Head of caudate nucleus (tissue), 42 donors: ENCODE data around the gene MTSS2.

Experiments used
- DNase-seq, 42 donors: peaks; one replicate each; pipeline versions ENCODE4 v3.0.0 to v3.0.0-alpha.2; 2020 to 2021; ENCODE audit warnings: mixed read lengths in 7 of 42
- intact Hi-C: fragments of 100-400 bp; cut with DNase I; formaldehyde crosslinking; loops from one replicate; pipeline ENCODE4 v1.15.0; 2022

MTSS2 gene

DNA sequence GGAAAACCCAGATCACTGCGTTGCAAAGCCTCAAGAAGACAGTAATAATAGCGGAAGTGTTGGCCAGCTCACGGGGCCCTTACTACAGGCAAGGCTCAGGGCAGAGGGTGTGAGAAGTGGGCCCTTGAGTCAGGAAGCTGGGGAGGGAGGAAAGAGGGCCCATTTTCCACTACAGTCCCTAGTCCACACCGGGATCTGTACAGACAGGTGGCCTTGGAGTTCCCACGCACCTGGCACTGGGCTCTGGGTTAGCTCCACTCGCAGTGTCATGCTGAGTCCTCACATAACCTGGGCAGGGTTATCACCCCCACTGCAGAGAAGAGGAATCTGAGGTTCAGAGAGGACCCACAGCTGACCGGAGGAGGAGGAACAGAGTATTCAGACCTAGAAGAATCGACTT, 16.8 kb upstream of the MTSS2 start:
- intact Hi-C loops = no loop called here
- DNase-seq = no peak

DNA sequence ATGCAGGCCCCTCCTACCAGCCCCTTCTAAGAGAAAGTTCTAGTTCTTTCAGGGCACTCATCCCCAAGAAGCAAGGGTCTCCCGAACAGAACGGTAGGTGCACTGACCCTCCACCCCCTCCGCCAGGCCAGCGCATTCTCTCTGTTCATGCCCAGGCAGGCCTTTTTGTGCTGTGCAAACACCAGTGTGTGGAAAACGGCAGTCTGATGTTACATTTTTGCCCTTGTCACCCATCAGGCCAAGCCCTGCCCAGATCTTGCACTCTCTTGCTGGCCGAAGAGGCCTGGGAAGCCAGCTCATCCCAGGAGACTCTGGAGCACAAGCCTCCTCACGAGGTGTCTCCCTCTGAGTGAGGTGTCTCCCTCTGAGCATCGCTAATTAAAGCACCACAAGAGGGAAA, 16.1 kb upstream of the MTSS2 start:
- intact Hi-C loops = no loop called here
- no peak for DNase-seq

DNA sequence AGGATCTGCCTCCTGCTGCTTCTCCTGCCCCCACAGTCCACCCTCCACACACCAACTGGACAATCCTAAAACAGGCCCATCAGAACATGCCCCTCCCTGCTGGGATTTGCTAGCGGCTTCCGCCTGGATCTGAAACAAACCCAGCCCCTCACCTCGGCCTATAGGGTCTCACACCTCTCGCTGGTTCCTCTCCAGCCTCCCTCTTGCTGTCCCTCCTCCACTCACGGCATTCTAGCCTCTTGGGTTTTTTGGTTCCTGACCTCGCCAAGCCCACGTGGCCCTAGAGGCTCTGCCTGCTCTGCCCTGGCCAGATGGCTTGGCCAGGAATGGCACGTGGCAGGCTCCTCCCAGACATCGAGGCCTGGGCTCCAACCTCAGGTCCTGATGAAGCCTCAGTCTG, 15.7 kb upstream of the MTSS2 start:
- no peak for DNase-seq
- intact Hi-C loops = no loop called here

DNA sequence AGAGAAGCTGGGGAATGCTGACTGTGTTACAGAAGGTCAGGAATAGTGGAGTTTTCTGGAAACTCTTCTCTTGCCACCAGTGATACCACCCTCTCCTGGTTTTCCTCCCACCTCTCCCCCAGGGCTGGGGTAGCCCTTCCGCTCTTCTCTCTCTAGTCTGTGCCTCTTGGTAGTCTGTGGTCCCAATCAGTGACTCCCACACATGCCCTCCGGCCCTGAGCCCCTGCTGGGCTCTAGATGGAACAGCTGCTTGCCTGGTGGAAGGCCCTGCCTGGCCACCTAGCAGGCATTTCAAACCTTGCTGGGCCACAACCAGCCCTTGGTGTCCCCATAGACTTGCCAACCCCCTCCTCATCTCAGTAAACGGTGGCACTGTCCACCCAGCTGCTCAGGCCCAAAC, 15.2 kb upstream of the MTSS2 start:
- intact Hi-C loops = no loop called here
- no peak for DNase-seq

DNA sequence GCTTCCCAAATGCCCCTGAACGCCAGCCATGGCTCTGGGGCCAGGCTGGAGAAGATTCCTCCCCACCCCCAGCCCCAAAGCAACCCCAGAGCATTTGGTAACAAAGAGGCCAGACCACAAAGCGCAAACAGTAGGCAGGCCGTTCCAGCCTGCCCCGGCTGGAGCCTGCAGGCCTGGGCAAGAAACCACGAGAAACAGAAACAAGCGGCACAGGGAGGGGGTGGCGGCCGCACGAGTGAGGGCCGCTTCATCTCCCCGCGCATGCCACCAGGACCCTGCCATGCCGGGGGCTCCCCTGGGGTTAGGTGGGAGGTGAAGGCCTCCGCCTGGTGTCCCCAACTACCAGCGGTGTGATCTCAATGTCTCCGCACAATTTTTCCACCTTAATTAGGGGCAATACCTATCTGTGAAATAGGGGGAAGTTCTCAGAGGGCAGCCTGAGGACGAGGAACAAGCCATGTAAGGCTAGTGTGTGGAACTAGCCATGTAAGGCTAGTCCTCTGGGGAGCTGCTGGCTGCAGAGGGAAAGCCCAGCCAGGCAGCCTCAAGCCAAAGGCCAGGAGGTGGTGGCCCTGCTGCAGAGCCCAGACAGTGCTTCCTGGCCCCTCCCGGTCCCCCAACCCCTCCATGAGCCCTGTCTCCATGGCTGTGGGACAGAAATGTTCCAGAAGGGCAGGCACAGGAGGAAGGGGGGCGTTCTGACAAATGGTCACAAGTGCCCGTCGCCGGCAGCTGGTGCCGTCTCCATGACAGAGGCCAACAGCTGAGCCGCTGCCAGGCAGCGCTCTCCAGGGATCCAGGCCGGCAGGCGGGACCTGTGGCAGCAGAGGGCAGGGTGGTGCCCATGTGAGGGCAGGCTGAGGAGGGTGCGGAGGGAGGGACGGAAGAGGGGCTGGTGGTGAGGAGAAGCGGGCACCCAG, 14.5 kb upstream of the MTSS2 start:
- intact Hi-C loops = no loop called here
- DNase-seq = peak; percentile 67 to 94 (median 83)

DNA sequence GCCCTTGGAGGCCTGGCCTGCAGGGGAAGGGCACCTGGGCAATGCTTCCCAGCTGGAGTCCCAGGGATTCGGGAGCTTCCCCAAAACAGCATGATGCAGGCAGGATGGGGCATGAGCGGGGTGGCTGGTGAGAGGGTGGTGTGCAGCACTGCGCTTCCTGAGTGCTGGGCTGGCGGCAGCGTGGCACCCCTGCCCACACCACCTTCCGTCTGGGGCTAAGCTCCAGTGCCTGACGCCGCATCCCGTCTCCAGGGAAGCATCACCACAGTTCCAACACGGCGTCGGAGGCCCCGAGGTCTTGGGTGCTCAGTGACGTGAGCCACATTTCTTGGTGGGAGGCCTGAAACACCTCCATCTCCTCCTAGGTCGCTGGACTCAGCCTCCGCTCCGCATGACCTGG, 13.8 kb upstream of the MTSS2 start:
- intact Hi-C loops = no loop called here

DNA sequence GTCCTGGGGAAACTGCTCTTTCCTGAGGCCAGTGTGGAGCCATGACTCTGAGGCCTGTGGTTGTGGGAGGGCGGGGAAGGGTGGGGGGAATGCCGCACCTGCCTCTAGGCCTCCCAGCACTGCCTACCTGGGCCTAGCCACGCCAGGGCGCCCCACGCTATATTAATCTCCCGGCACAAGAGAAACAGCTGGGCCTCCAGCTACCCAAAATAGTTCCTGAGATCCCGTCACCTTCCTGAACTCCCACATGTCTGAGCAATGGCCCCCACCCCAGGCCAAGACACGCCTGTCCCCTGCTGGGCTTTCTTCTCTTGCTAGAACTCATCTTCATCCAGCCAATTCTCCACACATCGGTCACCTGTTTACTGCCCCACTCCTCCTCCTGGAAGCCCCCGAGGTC, 13.0 kb upstream of the MTSS2 start:
- no peak for DNase-seq
- intact Hi-C loops = no loop called here

More for the DNA sequence above, 13.8 kb upstream of the MTSS2 start:
- DNase-seq = no peak

DNA sequence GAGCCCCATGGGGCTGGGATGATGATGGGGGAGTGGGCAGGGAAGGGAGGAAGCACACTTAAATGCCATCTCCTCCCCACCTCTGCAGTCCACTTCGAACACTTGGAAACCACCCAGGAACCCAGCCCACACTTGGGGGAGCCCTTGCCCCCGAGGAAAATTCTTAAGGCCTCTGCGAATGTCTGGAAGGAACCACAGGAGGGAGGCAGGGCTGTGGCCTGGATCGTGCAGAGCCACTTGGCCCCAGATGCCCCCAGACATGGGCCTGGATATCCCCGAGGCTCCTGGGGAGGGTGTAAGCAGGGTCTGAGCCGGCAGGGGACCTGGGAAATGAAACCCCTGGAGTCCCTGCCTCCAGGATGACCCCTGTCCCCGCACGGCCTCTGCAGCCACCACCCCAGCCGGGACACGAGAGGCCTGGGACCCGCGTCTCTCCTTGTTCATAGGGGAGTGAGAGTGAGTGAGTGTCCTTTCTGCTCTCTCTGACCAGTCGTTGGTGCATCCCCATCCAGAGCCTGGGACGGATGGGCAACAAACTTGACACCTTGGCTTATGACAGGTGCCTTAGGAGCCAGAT, 11.8 kb upstream of the MTSS2 start:
- DNase-seq = no peak
- intact Hi-C loops = no loop called here

DNA sequence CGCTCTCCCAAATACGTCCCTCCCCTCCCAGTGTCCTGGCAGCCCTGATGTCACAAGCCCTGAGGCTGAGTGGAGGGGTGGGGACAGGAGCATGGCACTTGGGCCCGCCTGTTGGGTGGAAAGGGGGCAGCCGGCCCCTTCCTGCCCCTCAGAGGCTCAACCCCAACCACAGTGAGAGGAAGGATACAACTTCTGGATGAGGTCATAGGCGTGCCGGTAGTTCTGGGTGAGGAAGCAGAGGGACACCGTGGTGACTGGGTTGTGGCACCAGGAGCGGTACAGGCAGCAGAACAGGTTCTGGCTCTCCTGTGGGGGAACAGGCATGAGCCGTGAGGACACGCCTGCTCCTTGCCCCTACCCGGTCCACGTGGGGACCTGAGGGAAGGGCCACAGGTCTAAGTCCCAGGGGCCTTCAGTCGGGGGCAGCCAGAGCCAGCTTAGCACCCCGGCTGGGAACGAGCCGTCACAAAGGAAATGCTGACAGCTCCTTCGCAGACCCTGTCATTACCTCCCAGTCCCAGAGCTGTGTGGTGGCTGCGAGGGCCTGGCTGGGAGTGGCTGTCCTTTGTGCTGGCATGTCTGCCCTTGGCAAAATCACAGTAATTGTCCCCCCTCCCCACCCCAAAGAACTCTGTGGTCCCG, 11.2 kb upstream of the MTSS2 start:
- DNase-seq = no peak
- intact Hi-C loops = no loop called here

DNA sequence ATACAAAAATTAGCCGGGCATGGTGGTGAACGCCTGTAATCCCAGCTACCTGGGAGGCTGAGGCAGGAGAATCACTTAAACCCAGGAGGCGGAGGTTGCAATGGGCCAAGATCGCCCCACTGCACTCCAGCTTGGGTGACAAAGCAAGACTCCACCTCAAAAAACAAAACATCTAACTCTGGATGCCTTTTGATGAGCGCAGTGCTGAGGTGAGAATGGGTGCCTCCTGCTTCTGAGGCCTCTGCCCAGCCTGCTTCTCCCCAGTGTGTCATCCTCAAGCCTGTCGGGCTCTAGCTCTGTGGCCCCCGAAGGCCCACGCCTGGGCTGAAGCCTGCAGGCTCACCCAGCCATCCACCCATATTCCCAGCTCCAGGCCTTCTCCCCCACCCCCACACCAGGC, 10.5 kb upstream of the MTSS2 start:
- intact Hi-C loops = no loop called here
- DNase-seq = no peak

DNA sequence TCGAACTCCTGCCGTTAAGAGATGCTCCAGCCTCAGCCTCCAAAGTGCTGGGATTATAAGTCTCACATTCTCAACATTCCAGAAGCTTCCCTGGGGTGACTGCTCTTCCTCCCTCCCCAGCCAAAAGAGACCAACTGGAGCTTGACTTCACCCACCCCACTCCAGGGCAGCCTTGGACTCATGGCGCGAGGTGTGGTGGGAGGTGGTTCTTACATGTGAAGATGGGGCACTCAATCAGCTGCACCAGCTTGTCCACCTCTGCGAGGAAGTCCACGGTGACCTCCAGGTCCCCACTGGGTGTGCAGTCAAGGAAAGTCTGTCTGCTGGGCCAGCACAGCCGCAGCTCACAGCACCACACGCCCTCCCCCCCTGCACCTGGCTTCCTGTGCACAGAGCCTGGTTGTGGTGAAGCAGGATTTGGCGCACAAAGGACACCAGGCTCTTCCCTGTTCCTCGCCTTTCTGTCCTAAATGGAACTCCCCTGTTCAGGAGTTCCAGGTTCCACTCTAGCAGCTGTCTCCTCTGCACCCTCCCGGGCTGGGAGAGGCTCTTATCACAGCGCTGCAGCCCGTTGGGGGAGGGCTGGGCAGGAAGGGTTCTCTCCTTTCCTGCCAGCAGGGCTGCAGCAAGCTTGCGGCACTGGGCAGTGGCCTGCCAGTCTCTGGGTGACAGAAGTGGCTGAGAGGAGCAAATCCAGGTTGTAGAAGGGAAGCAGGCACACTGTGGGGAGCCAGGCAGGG, 9.6 kb upstream of the MTSS2 start:
- DNase-seq = no peak
- intact Hi-C loops = no loop called here

DNA sequence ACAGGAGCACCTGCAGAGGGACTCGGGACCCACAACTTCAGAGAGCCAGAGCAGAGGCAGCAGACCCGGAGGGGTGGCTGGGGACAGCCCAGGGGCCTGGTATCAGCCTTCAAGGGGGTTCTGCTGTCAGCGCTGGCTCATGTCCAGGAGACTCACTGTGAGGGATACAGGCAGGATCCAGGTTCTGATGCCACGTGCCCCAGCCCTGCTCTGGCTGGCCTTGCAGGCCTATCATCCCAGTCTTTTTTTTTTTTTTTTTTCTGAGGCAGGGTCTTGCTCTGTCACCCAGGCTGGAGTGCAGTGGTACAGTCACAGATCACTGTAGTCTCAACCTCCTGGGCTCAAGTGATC, 9.0 kb upstream of the MTSS2 start:
- DNase-seq = no peak

DNA sequence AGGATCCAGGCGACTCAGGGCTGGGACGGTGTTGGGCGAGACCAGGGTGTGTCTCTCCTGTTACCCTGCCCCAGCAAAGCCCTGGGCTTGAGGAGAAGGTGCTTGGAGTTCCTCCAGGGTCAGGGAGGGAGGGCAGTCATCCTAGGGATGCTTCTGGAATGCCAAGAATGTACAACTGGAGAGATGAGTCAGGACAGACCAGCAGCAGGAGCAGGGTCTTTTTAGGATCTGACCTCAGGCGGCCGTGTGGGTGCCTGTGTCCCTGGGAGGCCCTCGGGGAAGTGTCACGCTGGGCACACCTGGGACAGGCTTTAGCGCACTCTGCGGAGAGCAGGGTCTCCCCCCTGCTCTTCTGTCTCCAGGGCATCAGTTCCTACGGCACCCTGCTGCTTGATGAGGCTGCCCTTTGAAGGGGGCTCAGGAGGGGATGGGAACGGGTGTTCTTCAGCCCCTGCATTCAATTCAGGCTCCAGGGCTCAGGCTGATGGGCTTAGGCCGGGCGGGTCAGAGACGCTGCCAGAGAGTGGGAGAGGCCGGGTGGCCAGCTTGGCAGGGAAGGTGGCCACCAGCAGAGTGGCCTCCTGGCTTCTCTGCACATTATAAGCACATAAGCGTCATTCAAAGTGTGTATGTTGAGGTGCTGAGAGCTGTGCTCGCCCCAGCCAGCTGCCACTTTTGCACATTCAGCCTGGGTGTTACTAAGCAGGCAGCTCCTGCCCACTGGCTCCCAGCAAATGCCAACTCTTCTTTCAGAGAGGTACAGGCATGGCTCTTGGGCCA, 8.4 kb upstream of the MTSS2 start:
- intact Hi-C loops = no loop called here
- DNase-seq = no peak

More for the DNA sequence above, 9.0 kb upstream of the MTSS2 start:
- intact Hi-C loops = no loop called here

DNA sequence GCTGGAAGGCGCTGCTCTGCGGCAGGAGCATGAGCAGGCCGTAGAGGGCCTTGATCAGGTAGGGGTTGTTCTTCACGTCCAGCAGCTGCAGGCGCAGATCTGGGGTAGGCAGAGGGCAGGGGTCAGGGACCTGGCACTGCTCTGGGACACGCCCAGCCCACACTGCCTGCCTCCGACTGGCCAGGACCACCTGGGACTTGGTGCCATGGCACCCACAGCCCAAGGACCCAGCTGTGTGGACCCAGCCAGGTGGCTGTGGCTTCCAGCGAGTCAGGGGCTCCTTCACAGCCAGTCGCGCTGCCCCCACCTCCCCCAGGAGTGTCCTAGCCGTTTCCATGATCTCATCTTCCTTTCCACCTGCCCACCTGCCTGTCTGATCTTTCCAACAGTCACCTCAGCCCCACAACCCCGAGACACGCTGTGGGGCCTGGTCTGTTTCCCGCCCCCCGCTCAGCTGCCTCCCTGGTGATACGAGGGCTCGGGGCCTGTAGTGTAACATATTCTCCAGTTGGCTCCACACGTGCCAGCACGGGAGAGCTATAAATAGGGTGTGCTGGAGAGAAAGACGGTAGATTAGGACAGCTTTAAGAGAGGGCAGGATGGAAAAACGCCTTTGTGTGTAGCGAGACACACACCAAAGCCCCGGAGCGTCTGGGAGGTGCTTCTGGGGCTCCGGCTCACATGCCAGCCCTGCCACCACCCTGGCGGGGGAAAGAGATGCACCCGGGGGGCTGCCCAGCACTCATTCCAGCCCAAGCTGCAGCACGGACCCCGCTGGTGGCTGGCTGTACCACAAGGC, 7.2 kb upstream of the MTSS2 start:
- intact Hi-C loops = no loop called here
- DNase-seq = no peak

DNA sequence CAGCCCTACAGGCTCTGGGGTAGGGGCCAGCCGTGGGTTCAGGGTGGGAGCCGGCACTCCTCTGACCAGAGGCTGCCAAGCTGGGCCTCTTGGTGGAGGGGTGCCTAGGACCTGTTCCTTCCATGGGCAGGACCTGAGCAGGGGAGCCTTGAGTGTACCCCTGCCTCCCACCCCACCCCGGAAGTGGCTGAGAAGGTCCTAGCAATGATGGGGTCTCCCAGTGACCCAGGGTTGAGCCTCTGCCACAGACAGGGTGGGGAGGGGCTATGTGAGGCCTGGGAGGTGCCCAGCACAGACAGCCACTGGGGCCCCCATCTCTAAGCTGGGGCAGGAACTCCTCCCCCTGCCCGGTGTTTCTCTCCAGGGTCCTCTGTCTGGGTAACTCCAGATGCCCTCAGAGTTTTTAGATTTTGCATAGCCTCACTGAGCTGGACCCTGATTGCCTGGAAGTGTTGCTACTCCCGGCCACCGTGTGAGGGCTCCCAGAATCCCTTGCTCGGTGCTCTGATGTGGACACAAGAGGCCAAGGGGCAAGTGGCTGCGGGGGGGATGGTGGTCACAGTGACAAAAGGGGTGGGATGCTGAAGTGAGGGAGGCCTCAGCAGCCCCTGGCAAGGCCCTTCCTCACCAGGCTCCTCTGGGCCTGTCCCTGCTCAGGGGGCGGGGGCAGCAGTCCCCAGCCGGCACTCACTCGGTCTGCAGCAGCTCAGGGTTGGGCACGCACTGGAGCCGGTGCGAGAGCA, 6.4 kb upstream of the MTSS2 start:
- no peak for DNase-seq
- intact Hi-C loops = no loop called here

DNA sequence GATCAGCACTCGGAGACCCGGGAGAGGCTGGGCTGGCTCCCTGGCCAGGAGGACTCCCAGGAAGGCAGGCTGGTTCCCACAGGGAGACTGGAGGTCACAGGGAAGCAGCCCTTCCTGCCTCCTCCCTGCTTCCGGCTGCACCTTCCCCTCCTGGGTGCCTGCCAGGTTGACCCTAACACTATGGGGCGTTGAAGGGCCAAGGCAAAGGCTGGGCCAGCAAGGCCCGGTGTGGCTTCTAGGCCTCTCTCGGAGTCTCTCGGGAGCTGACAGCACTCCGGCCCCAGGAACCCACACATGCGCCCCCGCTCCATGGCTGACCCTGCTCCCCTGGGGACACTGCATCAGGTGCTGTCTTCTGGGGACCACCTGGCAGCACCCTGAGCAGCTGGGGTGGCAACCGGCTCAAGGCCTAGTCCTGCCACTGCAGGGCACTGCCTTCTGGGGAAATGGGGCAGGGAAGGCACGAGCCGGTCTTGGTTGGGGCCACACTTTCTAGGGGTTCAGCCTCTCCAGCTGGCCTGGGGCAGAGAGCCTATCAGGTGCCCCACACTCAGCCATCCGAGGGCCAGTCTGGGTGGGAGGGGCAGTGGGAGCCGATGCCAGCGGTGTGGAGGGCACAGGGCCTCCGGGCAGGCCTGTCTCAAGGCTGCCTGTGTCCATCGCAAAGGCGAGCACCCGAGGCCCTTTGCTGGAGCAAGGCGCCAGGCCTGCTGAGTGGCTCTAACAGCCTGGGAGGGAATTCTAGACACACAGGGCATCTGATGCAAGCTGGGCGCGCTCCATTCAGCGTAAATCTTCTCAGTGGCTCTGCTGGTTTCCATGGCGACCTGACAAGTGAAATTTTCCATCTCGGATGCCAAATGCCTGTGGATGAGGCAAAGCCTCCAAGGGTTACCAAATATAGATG, 5.6 kb upstream of the MTSS2 start:
- intact Hi-C loops = no loop called here
- DNase-seq = peak; percentile 66 to 95 (median 86)
